Lower leg skin (tissue), 3 donors: ENCODE data around the gene KLF7.

Source experiments
- CTCF ChIP-seq, 3 donors: fragments of 450-650 bp; IDR thresholded peaks; one replicate each; pipeline ENCODE4 v1.5.1; 2016; ENCODE audit warnings: antibody characterized with exemption in 3 of 3, mild to moderate bottlenecking in 3 of 3, moderate library complexity in 2 of 3
- POLR2A ChIP-seq, 2 donors: fragments of 450-650 bp; IDR thresholded peaks; one replicate each; pipeline ENCODE4 v1.6.1; 2016 to 2017; ENCODE audit warnings: antibody characterized with exemption in 2 of 2, mild to moderate bottlenecking in 1 of 2, moderate library complexity in 1 of 2

DNA sequence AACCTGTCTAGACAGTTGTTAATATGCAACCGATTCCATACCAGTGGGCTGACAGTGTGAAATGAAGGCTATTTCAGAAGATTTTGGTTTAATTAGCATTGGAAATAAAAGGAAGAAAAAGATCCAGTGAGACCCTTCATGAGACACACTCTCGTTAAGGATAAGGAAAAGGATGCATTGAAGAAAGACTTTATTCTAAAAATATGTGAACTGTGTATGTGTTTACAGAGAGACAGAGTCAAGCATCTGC, 2.1 kb downstream of the KLF7 start:
- TF ChIP-seq CTCF (IDR thresholded peaks at IDR 0.05), result no peak
- TF ChIP-seq POLR2A (IDR thresholded peaks at IDR 0.05), result no peak
